Measurements from ENCODE around the gene DET1.

GRCh38 chr15:88591384-88591783, 44.9 kb upstream of the DET1 start:
- TF ChIP-seq, protein P1, sequence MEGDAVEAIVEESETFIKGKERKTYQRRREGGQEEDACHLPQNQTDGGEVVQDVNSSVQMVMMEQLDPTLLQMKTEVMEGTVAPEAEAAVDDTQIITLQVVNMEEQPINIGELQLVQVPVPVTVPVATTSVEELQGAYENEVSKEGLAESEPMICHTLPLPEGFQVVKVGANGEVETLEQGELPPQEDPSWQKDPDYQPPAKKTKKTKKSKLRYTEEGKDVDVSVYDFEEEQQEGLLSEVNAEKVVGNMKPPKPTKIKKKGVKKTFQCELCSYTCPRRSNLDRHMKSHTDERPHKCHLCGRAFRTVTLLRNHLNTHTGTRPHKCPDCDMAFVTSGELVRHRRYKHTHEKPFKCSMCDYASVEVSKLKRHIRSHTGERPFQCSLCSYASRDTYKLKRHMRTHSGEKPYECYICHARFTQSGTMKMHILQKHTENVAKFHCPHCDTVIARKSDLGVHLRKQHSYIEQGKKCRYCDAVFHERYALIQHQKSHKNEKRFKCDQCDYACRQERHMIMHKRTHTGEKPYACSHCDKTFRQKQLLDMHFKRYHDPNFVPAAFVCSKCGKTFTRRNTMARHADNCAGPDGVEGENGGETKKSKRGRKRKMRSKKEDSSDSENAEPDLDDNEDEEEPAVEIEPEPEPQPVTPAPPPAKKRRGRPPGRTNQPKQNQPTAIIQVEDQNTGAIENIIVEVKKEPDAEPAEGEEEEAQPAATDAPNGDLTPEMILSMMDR (IDR thresholded peaks at IDR 0.05): no peak
- TF ChIP-seq EP300 (IDR thresholded peaks at IDR 0.05): no peak

All from ovary (tissue), 3 donors.